IMR-90 (cell line): Measurements from ENCODE around the gene ARSB. TPM values are rescaled to one million over a fixed set of nuclear protein-coding genes. Genes with fewer than 3 reads are reported as not detected.

Experiments
- ATAC-seq: fragments of 200-7000 bp; cut with Tn5 transposase; 2 replicates; pipeline ENCODE4 v1.9.1; 2020; ENCODE audit warnings: low read depth, mild to moderate bottlenecking, moderate library complexity
- BruUV-seq: library from RNA; stranded (reverse); fragments of 400-500 nt; replicated peaks from 2 replicates; lab custom pipeline; 2021; lab: Mats Ljungman, UMichigan
- CTCF ChIA-PET: fragments of 300-600 bp; formaldehyde crosslinking; extraction: SDS; loops from one replicate; lab custom pipeline; 2021; ENCODE audit warnings: antibody characterized with exemption; lab: Yijun Ruan, JAX
- POLR2A ChIA-PET: fragments of 300-600 bp; sonication (Branson Sonifier 250); formaldehyde crosslinking; loops from one replicate; lab custom pipeline; 2022; ENCODE audit warnings: antibody characterized with exemption; ENCODE audit not compliant: unreplicated experiment; lab: Charles Lee
- DNase-seq: peaks from one replicate; pipeline ENCODE4 v3.0.0; 2013
- H2AFZ ChIP-seq: replicated peaks from 2 replicates; pipeline ENCODE3; 2013; ENCODE audit warnings: low read length, mild to moderate bottlenecking; ENCODE audit not compliant: poor library complexity
- H2AK5ac ChIP-seq: 2 replicates; pipeline ENCODE4 v1.6.1; 2013; ENCODE audit warnings: low read depth, low read length, inconsistent platforms
- H2AK9ac ChIP-seq: replicated peaks from 2 replicates; pipeline ENCODE3; 2013; ENCODE audit warnings: mild to moderate bottlenecking, low read depth, low read length, moderate library complexity; ENCODE audit not compliant: poor library complexity
- H2BK120ac ChIP-seq: 2 replicates; pipeline ENCODE4 v1.6.1; 2013; ENCODE audit warnings: low read depth, low read length, inconsistent platforms
- H2BK15ac ChIP-seq: 3 replicates; pipeline ENCODE4 v1.6.1; 2013; ENCODE audit warnings: low read depth, low read length, inconsistent platforms
- H2BK20ac ChIP-seq: 2 replicates; pipeline ENCODE4 v1.6.1; 2013; ENCODE audit warnings: low read depth, mild to moderate bottlenecking, inconsistent platforms, low read length, moderate library complexity
- H2BK5ac ChIP-seq: 2 replicates; pipeline ENCODE4 v1.6.1; 2013; ENCODE audit warnings: mild to moderate bottlenecking, low read depth, low read length, inconsistent platforms; ENCODE audit not compliant: poor library complexity, severe bottlenecking
- H3K14ac ChIP-seq: replicated peaks from 2 replicates; pipeline ENCODE4 v1.6.1; 2013; ENCODE audit warnings: low read depth, low read length, inconsistent platforms
- H3K18ac ChIP-seq: 2 replicates; pipeline ENCODE4 v1.6.1; 2013; ENCODE audit warnings: low read depth, low read length, control low read depth
- H3K23ac ChIP-seq: 2 replicates; pipeline ENCODE4 v1.6.1; 2013; ENCODE audit warnings: low read depth, low read length, inconsistent platforms
- H3K27ac ChIP-seq: 2 replicates; pipeline ENCODE4 v1.5.1; 2013; ENCODE audit warnings: mild to moderate bottlenecking, control low read depth, low read length; ENCODE audit not compliant: insufficient read depth
- H3K27me3 ChIP-seq: 2 replicates; pipeline ENCODE4 v1.6.1; 2013; ENCODE audit warnings: low read length; ENCODE audit not compliant: control insufficient read depth, insufficient read depth
- H3K36me3 ChIP-seq: 2 replicates; pipeline ENCODE4 v1.6.1; 2013; ENCODE audit warnings: low read length, mixed read lengths; ENCODE audit not compliant: control insufficient read depth, insufficient read depth
- H3K4ac ChIP-seq: 2 replicates; pipeline ENCODE4 v1.6.1; 2013; ENCODE audit warnings: low read depth, low read length, inconsistent platforms
- H3K4me1 ChIP-seq: 2 replicates; pipeline ENCODE4 v1.6.1; 2013; ENCODE audit warnings: low read length, mixed read lengths; ENCODE audit not compliant: control insufficient read depth, insufficient read depth
- H3K4me2 ChIP-seq: 2 replicates; pipeline ENCODE4 v1.6.1; 2013; ENCODE audit warnings: low read depth, mild to moderate bottlenecking, control low read depth, low read length, moderate library complexity
- H3K4me3 ChIP-seq: 2 replicates; pipeline ENCODE4 v1.5.1; 2013; ENCODE audit warnings: low read depth, mild to moderate bottlenecking, control low read depth, low read length, moderate library complexity; ENCODE audit not compliant: insufficient read depth
- H3K56ac ChIP-seq: 2 replicates; pipeline ENCODE4 v1.6.1; 2013; ENCODE audit warnings: low read length, inconsistent platforms; ENCODE audit not compliant: insufficient read depth; ENCODE audit errors: extremely low read depth
- H3K79me1 ChIP-seq, 2 experiments: 2 replicates each; pipeline ENCODE4 v1.6.1; 2013; ENCODE audit warnings: low read length in 2 of 2, inconsistent platforms in 1 of 2, low read depth in 1 of 2
- H3K9ac ChIP-seq: 2 replicates; pipeline ENCODE4 v1.6.1; 2013; ENCODE audit warnings: low read depth, low read length, control low read depth
- H3K9me1 ChIP-seq: 2 replicates; pipeline ENCODE4 v1.6.1; 2013; ENCODE audit warnings: low read length, inconsistent platforms; ENCODE audit not compliant: insufficient read depth
- H3K9me3 ChIP-seq: 2 replicates; pipeline ENCODE4 v1.6.1; 2013; ENCODE audit warnings: low read length; ENCODE audit not compliant: control insufficient read depth, insufficient read depth
- H4K20me1 ChIP-seq: 2 replicates; pipeline ENCODE4 v1.6.1; 2013; ENCODE audit warnings: low read length, inconsistent platforms; ENCODE audit not compliant: insufficient read depth
- H4K5ac ChIP-seq: 2 replicates; pipeline ENCODE4 v1.6.1; 2013; ENCODE audit warnings: mild to moderate bottlenecking, low read depth, low read length, control low read depth
- H4K8ac ChIP-seq, 2 experiments: 2 replicates each; pipeline ENCODE4 v1.6.1; 2013; ENCODE audit warnings: low read depth in 2 of 2, low read length in 2 of 2, control low read depth in 1 of 2, inconsistent platforms in 1 of 2
- H4K91ac ChIP-seq: 2 replicates; pipeline ENCODE4 v1.6.1; 2013; ENCODE audit warnings: low read depth, low read length, inconsistent platforms; ENCODE audit not compliant: insufficient read depth
- NFE2L2 ChIP-seq: fragments of 150-350 bp; IDR thresholded peaks from 2 replicates; pipeline ENCODE4 v1.6.1; 2016; ENCODE audit warnings: low read depth, mild to moderate bottlenecking, low read length
- RAD21 ChIP-seq: IDR thresholded peaks from 2 replicates; pipeline ENCODE4 v1.6.1; 2012; ENCODE audit warnings: low read length, improper control_type of control experiment
- SMC3 ChIP-seq: fragments of 150-350 bp; IDR thresholded peaks from 2 replicates; pipeline ENCODE4 v1.6.1; 2016; ENCODE audit warnings: low read depth, mild to moderate bottlenecking, antibody characterized with exemption, low read length, moderate library complexity
- WGBS, 2 experiments: methylation state at CpG; one replicate each; pipeline versions ENCODE4 v1.1.5 to v1.1.7; 2013; ENCODE audit warnings: missing lambda C conversion rate in 2 of 2; ENCODE audit not compliant: insufficient read length in 1 of 2; ENCODE audit errors: extremely low coverage in 2 of 2; 5-methylcytosine and 5-hydroxymethylcytosine counted together
- dilution Hi-C: fragments of 300-500 bp; cut with HindIII; formaldehyde crosslinking; loops from one replicate; pipeline ENCODE4 v1.14.3; 2018; ENCODE audit warnings: low sequenced_read_pairs; ENCODE audit not compliant: unreplicated experiment
- in situ Hi-C: fragments of 300-500 bp; cut with MboI; formaldehyde crosslinking; loops from 3 replicates; pipeline ENCODE4 v1.14.3; 2019; ENCODE audit warnings: low sequenced_read_pairs, inconsistent platforms, mixed read lengths
- intact Hi-C: fragments of 100-400 bp; cut with micrococcal nuclease; formaldehyde crosslinking; loops from 2 replicates; pipeline ENCODE4 v1.10.0; 2022
- polyA plus RNA-seq, 3 experiments: library from polyadenylated mRNA; depleted of rRNA; stranded (reverse); fragments of >200 nt; gene quantifications; 2 replicates each; pipeline ENCODE4 v1.2.3, GENCODE V29; 2012; ENCODE audit warnings: low replicate concordance in 1 of 3
- total RNA-seq: library from RNA; depleted of rRNA; stranded (reverse); fragments of >200 nt; gene quantifications from 2 replicates; pipeline ENCODE4 v1.2.3, GENCODE V29; 2012
- TF ChIP-seq, protein P1 (sequence below): conservative IDR thresholded peaks from 2 replicates; pipeline ENCODE4 v1.5.1; 2012; ENCODE audit warnings: mild to moderate bottlenecking, low read depth, low read length, improper control_type of control experiment

ARSB gene
- total and polyA plus RNA-seq, 2 of the 4 experiments (the other 2 are of a cell fraction), result 16.0 to 16.3 TPM

DNA sequence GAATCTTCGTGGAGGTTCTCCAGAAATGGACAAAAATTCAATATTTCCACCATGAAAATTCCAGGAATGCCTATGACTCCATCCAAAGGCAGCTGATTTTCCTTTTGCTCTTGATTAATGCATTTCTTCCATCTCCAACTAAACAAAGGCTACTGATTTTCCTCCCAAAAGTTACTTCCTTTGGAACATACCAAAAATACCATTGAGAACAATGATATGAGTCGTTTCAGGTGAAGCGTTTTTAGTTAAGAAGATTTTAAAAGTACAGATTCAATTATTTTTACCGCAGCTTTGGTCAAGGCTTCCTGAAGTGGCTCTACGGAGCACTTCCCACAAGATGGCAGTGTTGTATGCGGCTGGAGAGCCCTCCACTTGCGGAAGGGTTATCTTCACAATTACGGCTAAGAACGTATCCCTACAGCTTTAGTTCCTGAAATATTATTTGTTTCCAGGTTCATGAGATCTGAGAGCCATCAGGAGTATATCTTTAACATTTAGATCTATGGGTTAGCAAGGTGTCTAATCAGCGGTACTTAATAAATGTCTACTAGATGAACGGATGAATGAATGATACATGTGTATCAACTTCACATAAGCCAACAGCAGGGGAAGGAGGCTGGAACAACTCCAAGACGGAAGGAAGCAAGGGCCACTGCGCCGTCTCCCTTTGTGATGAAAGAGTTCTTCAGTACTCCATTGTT, 35.9 kb upstream of the ARSB start:
- peak overlapping the region; percentile 33; the same call in 1 of the 2 replicates for H3K9ac ChIP-seq

More for the DNA sequence above, 35.9 kb upstream of the ARSB start:
- Histone ChIP-seq H4K8ac (peak overlapping the region; percentile 71 to 89; a peak in 3 of 4 replicates), H3K4me3 (peak overlapping the region; percentile 39; the same call in 1 of the 2 replicates), H3K9me3 (no peaks in the 10 kb centered on the region), H2AFZ (peak overlapping the region; percentile 74), H3K27me3 (no peaks in the 10 kb centered on the region), H2BK120ac (peak overlapping the region; percentile 81), H3K27ac (peak overlapping the region; percentile 35), H3K4me1 (peaks cover 5% of the 10 kb centered on the region), H4K20me1 (no peaks in the 10 kb centered on the region), H2BK15ac (peak overlapping the region; percentile 48), H3K23ac (peak overlapping the region; percentile 15; the same call in 1 of the 2 replicates), H3K56ac (peak overlapping the region; percentile 65), H2AK5ac (peak overlapping the region; percentile 31), H3K9me1 (peaks cover 5% of the 10 kb centered on the region), H3K4ac (peak overlapping the region; percentile 82), H3K4me2 (peak overlapping the region; percentile 91), H2BK5ac (peak overlapping the region; percentile 91), H3K36me3 (no peaks in the 10 kb centered on the region), H2AK9ac (peak overlapping the region; percentile 1), H3K18ac (peak overlapping the region; percentile 90), H3K79me1 (no peaks in the 10 kb centered on the region), H2BK20ac (peak overlapping the region; percentile 93), H4K91ac (peak overlapping the region; percentile 53), H4K5ac (peak overlapping the region; percentile 98), H3K14ac (peak overlapping the region; percentile 78)
- ATAC-seq, result peak; percentile 90
- DNase-seq, result peak; percentile 78
- POLR2A ChIA-PET, result no interaction called here
- CTCF ChIA-PET, result interaction anchor here (0.6 to 9.5 kb wide), 15 partner anchors 9 to 1068 kb away, joined by 3 to 115 read pairs (median 3); no protein-coding TSS in a partner anchor
- 0% methylated on average over 1 of the region's 14 CpGs; no CpG with 5 or more reads in 1 of the 2 experiments for WGBS, 2 experiments
- TF ChIP-seq SMC3 (peak; percentile 79), NFE2L2 (no peak), RAD21 (peak; percentile 77)
- TF ChIP-seq, protein P1, sequence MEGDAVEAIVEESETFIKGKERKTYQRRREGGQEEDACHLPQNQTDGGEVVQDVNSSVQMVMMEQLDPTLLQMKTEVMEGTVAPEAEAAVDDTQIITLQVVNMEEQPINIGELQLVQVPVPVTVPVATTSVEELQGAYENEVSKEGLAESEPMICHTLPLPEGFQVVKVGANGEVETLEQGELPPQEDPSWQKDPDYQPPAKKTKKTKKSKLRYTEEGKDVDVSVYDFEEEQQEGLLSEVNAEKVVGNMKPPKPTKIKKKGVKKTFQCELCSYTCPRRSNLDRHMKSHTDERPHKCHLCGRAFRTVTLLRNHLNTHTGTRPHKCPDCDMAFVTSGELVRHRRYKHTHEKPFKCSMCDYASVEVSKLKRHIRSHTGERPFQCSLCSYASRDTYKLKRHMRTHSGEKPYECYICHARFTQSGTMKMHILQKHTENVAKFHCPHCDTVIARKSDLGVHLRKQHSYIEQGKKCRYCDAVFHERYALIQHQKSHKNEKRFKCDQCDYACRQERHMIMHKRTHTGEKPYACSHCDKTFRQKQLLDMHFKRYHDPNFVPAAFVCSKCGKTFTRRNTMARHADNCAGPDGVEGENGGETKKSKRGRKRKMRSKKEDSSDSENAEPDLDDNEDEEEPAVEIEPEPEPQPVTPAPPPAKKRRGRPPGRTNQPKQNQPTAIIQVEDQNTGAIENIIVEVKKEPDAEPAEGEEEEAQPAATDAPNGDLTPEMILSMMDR, result peak; percentile 77
- in situ Hi-C loops, result loop anchor here (10.0 kb wide), 1 partner anchor 444 kb away; no protein-coding TSS in a partner anchor
- dilution Hi-C loops, result no loop called here
- BruUV-seq, result no TSS peak
- intact Hi-C loops, result loop anchor here (1.0 to 10.0 kb wide), 6 partner anchors 39 to 1846 kb away; partner anchors contain the start of genes JMY and TENT2
